B cell (primary cell): Measurements from ENCODE around the gene CCDC39.

ENCODE experiments used
- EZH2 ChIP-seq: IDR thresholded peaks from 2 replicates; pipeline ENCODE4 v1.6.1; 2012; ENCODE audit warnings: borderline replicate concordance, low read depth, mild to moderate bottlenecking, moderate library complexity, low read length; ENCODE audit not compliant: insufficient read depth, poor library complexity, severe bottlenecking
- TF ChIP-seq, protein P1 (sequence below): fragments of 200-600 bp; IDR thresholded peaks from one replicate; pipeline ENCODE4 v1.8.0; 2022; ENCODE audit warnings: antibody characterized with exemption, mild to moderate bottlenecking

DNA sequence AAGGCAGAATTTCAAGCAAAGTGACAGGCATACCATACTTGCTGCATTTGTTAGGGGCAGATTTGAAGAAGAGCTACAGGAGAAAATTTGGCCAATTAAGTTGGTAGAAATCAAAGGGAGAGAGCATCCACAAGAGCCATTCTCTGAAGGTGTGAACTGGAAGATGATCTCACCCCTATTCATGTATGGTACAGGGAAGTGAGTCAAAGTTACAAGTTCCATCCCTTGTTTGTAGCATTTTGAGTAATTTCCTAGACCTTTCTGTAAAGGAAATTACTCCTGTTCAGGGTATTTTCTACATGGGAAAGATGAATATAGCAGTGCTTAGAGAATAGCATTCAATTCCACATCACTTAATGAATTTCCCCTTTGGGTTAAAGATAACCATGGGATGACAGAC lies 48.9 kb downstream of the CCDC39 start:
- TF ChIP-seq, protein P1, sequence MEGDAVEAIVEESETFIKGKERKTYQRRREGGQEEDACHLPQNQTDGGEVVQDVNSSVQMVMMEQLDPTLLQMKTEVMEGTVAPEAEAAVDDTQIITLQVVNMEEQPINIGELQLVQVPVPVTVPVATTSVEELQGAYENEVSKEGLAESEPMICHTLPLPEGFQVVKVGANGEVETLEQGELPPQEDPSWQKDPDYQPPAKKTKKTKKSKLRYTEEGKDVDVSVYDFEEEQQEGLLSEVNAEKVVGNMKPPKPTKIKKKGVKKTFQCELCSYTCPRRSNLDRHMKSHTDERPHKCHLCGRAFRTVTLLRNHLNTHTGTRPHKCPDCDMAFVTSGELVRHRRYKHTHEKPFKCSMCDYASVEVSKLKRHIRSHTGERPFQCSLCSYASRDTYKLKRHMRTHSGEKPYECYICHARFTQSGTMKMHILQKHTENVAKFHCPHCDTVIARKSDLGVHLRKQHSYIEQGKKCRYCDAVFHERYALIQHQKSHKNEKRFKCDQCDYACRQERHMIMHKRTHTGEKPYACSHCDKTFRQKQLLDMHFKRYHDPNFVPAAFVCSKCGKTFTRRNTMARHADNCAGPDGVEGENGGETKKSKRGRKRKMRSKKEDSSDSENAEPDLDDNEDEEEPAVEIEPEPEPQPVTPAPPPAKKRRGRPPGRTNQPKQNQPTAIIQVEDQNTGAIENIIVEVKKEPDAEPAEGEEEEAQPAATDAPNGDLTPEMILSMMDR, result no peak
- no peak for TF ChIP-seq EZH2
